ENCODE measurements around the gene NRP2. TPM values are rescaled to one million over a fixed set of nuclear protein-coding genes. Genes with fewer than 3 reads are reported as not detected.

NRP2 gene
- total RNA-seq, 2 experiments from 2014 or later: 0.35 to 2.6 TPM

GRCh38 chr2:205654878-205655605, 27.3 kb upstream of the NRP2 start:
- Histone ChIP-seq H3K36me3 (ENCODE audit: insufficient read depth, low read length) (no peaks in the 10 kb centered on the region), H3K4me1 (ENCODE audit: insufficient read depth, low read length, poor library complexity, severe bottlenecking) (no peaks in the 10 kb centered on the region), H2AFZ (ENCODE audit: low read length) (no peak overlapping the region), H3K9me2 (ENCODE audit: insufficient read depth, low read length) (no peaks in the 10 kb centered on the region), H3K27ac (ENCODE audit: low read depth, low read length, poor library complexity, severe bottlenecking) (no peak overlapping the region), H4K20me1 (ENCODE audit: insufficient read depth, low read length) (no peaks in the 10 kb centered on the region), H3K9me3 (ENCODE audit: low read length) (no peaks in the 10 kb centered on the region), H3K79me2 (ENCODE audit: insufficient read depth, low read depth, low read length) (no peaks in the 10 kb centered on the region), H3K4me2 (ENCODE audit: low read length) (no peak overlapping the region), H3K4me3 (ENCODE audit: low read depth, low read length, poor library complexity, severe bottlenecking) (no peak overlapping the region)
- DNase-seq (ENCODE audit: low spot score): no peak
- POLR2A ChIA-PET: interaction anchor here (0.5 to 1.2 kb wide), 2 partner anchors 23 to 72 kb away, joined by 3 to 7 read pairs; no protein-coding TSS in a partner anchor
- CTCF ChIA-PET (ENCODE audit: unreplicated experiment): no interaction called here
- intact Hi-C loops (cut with micrococcal nuclease; ENCODE audit: unreplicated experiment): no loop called here
- no TSS peak for BruUV-seq (replicated peaks)
- no peak for TF ChIP-seq CTCF (conservative IDR thresholded peaks at IDR 0.05; ENCODE audit: low read length)
- TF ChIP-seq EZH2phosphoT487 (IDR thresholded peaks at IDR 0.05; ENCODE audit: borderline replicate concordance, low read depth, low read length): no peak

- CTCF ChIA-PET (ENCODE audit: unreplicated experiment): no interaction called here
- Histone ChIP-seq H3K4me1 (ENCODE audit: insufficient read depth, low read length, poor library complexity, severe bottlenecking) (no peaks in the 10 kb centered on the region), H3K36me3 (ENCODE audit: insufficient read depth, low read length) (no peaks in the 10 kb centered on the region), H3K79me2 (ENCODE audit: insufficient read depth, low read depth, low read length) (no peaks in the 10 kb centered on the region), H3K4me3 (ENCODE audit: low read depth, low read length, poor library complexity, severe bottlenecking) (no peak overlapping the region), H3K9me2 (ENCODE audit: insufficient read depth, low read length) (no peaks in the 10 kb centered on the region), H4K20me1 (ENCODE audit: insufficient read depth, low read length) (no peaks in the 10 kb centered on the region), H2AFZ (ENCODE audit: low read length) (no peak overlapping the region), H3K9me3 (ENCODE audit: low read length) (no peaks in the 10 kb centered on the region), H3K27ac (ENCODE audit: low read depth, low read length, poor library complexity, severe bottlenecking) (no peak overlapping the region), H3K4me2 (ENCODE audit: low read length) (no peak overlapping the region)
- POLR2A ChIA-PET: interaction anchor here (1.2 kb wide), 1 partner anchor 71 kb away, joined by 3 read pairs; no protein-coding TSS in a partner anchor
- DNase-seq (ENCODE audit: low spot score): no peak
- BruUV-seq (replicated peaks): no TSS peak
- intact Hi-C loops (cut with micrococcal nuclease; ENCODE audit: unreplicated experiment): no loop called here
- TF ChIP-seq EZH2phosphoT487 (IDR thresholded peaks at IDR 0.05; ENCODE audit: borderline replicate concordance, low read depth, low read length) (no peak), CTCF (conservative IDR thresholded peaks at IDR 0.05; ENCODE audit: low read length) (no peak)
These were observed 26.4 kb upstream of the NRP2 start for GRCh38 chr2:205655779-205656456.

GRCh38 chr2:205656461-205656860, 25.8 kb upstream of the NRP2 start:
- intact Hi-C loops (cut with micrococcal nuclease; ENCODE audit: unreplicated experiment): no loop called here
- H3K27ac ChIP-seq (ENCODE audit: low read depth, low read length, poor library complexity, severe bottlenecking): no peak overlapping the region
- H3K79me2 ChIP-seq (ENCODE audit: insufficient read depth, low read depth, low read length): no peaks in the 10 kb centered on the region
- CTCF ChIA-PET (ENCODE audit: unreplicated experiment): no interaction called here
- TF ChIP-seq CTCF (conservative IDR thresholded peaks at IDR 0.05; ENCODE audit: low read length): no peak
- no peak for TF ChIP-seq EZH2phosphoT487 (IDR thresholded peaks at IDR 0.05; ENCODE audit: borderline replicate concordance, low read depth, low read length)
- H3K4me1 ChIP-seq (ENCODE audit: insufficient read depth, low read length, poor library complexity, severe bottlenecking): no peaks in the 10 kb centered on the region
- no peaks in the 10 kb centered on the region for H4K20me1 ChIP-seq (ENCODE audit: insufficient read depth, low read length)
- DNase-seq (ENCODE audit: low spot score): no peak
- no peak overlapping the region for H2AFZ ChIP-seq (ENCODE audit: low read length)
- no peak overlapping the region for H3K4me2 ChIP-seq (ENCODE audit: low read length)
- H3K36me3 ChIP-seq (ENCODE audit: insufficient read depth, low read length): no peaks in the 10 kb centered on the region
- no peaks in the 10 kb centered on the region for H3K9me2 ChIP-seq (ENCODE audit: insufficient read depth, low read length)
- BruUV-seq (replicated peaks): no TSS peak
- H3K9me3 ChIP-seq (ENCODE audit: low read length): no peaks in the 10 kb centered on the region
- POLR2A ChIA-PET: interaction anchor here (1.2 kb wide), 1 partner anchor 71 kb away, joined by 3 read pairs; no protein-coding TSS in a partner anchor
- H3K4me3 ChIP-seq (ENCODE audit: low read depth, low read length, poor library complexity, severe bottlenecking): no peak overlapping the region
